ENCODE measurements around the gene PRPF6.

Gene PRPF6

GRCh38 chr20:63945921-63946920 lies 34.7 kb upstream of the PRPF6 start:
- H3K4me3 ChIP-seq (ENCODE audit: low read depth, low read length), result no peak overlapping the region

GRCh38 chr20:63946986-63947637 lies 33.8 kb upstream of the PRPF6 start:
- no peak overlapping the region for H3K4me3 ChIP-seq (ENCODE audit: low read depth, low read length)

- H3K4me3 ChIP-seq (ENCODE audit: low read depth, low read length), result no peak overlapping the region
Measured at GRCh38 chr20:63947638-63948456, 33.1 kb upstream of the PRPF6 start.

DNA sequence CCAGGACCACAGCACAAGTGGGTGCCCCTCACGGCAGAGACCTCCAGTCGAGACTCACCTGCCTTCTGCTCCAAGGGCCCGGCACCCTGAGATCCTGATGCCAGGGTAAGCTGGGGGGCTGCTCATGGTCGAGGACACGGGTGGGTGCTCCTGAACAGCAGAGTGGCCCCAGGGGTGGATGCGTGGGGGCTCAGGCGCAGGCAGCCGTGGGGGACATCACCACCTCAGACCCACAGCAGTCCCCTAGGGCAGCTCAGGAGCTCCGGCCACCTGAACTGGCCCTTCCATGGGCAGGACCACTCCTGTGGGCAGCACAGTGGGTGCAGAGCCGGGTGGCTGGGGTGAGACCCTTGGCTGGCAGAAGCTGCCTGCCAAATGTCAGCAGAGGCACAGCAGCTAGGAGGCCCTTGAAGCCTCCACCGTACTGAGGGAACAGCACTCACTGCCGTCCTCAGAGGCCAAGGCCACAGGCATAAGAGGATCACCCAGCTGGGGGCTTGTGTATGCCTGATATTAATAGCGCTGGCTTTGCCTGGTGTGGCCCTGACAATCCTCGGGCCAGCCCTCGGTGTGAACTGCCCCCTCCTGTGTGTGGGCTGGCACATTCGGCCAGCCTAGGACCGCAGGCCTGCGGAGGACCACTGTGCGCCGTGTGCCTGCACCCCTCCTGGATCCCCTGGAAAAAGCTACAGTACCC lies 30.1 kb upstream of the PRPF6 start:
- no peak overlapping the region for H3K4me3 ChIP-seq (ENCODE audit: low read depth, low read length)

GRCh38 chr20:63951398-63952209 lies 29.3 kb upstream of the PRPF6 start:
- no peak overlapping the region for H3K4me3 ChIP-seq (ENCODE audit: low read depth, low read length)

DNA sequence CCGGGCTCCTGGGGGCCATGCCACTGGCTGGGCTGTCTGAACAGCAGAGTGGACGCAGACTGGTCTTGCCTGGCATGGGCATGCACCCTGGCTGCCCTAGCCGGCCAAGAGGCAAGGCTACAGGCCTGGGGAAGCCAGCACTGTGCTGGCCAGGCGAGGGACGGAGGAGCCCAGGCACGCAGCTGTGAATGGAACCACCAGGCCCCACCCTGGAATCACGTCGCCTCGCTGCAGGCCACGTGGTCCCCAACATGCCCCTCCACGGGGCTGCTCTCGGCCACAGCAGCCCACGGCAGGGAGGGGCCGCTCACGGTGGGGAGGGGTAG lies 28.8 kb upstream of the PRPF6 start:
- no peak overlapping the region for H3K4me3 ChIP-seq (ENCODE audit: low read depth, low read length)

- H3K4me3 ChIP-seq (ENCODE audit: low read depth, low read length), result no peak overlapping the region
Measured at GRCh38 chr20:63952769-63953168, 28.2 kb upstream of the PRPF6 start.

GRCh38 chr20:63953764-63954429 lies 27.0 kb upstream of the PRPF6 start:
- H3K4me3 ChIP-seq (ENCODE audit: low read depth, low read length), result no peak overlapping the region

- peak overlapping the region; percentile 92 for H3K4me3 ChIP-seq (ENCODE audit: low read depth, low read length)
Measured at GRCh38 chr20:63955281-63955826, 25.6 kb upstream of the PRPF6 start.

DNA sequence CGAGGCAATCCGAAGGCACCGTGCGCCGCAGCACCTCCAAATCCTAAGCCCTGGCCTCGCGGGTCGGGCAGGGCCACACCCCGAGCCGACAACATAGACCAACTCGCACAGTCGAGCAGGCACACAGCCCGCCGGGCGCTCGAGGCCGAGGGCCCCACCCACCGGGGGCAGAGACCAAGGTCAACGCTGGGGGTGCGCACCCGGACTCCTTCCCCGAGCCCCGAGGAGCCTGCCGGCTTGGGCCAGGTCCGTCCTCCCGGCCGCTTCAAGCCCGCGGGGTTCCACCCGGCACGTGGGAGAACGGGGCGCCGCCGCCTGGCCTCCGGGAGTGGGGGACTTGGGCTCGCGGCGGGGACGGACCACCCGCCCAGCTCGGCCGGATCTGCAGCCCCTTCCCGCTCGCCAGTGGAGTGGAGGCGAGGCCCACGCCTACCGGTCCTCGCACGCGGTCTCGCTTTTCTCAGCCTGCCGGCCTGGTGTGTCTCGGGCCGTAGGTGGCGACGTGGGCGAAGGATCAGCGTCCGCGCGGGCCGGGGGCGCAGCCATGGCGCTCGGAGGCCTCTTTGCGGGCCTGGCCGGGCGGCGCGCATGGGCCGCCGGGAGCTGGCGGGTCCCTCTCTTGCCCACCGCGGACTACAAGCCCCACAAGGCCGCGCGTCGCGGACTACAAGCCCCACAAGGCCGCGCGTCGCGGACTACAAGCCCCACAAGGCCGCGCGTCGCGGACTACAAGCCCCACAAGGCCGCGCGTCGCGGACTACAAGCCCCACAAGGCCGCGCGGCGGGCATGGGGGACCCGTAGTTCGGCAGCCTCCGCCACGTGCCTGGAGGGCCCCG lies 24.9 kb upstream of the PRPF6 start, which contains the start of gene UCKL1:
Gene UCKL1 (minus strand): TSS at position 590 of the 837 bp plus-strand sequence. CDS start 44 bp downstream, at position 546.
- peak within 1 kb of the TSS; percentile 92 for H3K4me3 ChIP-seq (ENCODE audit: low read depth, low read length)

DNA sequence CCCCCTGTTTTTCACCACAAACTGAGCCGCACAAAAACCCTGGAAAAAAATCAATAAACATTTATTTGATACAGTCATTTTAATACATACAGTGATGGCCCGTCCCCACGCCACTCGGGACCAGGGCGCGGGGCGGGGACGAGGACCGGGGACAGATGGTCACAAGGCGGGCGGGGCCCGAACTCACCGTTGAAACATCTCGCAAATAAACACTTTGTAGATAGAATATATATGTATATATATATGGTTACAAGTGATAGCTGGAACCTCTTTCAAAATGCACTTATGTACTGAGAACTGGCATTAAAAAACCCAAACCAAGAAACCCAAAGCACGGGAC lies 24.3 kb upstream of the PRPF6 start:
- peak overlapping the region; percentile 56 for H3K4me3 ChIP-seq (ENCODE audit: low read depth, low read length)

DNA sequence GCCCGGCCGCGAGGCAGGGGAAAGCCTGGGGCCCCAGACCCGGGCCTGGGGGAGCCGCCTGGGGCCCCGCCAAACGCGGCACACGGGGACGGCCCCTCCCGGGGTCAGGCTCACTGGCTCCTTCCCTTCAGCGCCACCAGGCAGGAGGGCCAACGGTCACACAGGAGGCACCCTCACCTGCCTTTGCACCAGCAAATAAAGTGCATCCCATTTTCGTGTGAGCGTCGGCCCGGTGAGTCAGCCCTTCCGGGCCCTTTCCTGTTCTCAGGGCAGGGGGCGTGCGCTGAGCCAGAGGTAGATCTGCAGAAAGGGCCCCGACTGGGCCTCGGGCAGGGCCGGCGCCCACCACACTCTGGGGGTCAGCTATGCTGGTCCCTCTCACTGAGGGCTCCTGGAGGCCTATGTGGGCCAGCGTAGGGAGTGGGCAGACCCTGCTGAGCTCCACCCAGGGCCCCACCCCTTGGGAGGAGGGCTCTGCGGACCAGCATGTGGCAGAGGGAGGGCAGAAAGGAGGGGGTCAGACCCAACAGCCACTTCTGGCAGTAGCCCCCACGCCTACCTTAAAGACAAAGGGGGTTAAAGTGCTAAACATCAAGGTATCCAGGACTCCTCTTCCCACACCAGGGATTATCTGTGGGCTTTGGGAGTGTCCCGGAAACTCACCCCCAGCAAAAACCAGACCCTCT lies 23.8 kb upstream of the PRPF6 start:
- H3K4me3 ChIP-seq (ENCODE audit: low read depth, low read length), result peak overlapping the region; percentile 56

DNA sequence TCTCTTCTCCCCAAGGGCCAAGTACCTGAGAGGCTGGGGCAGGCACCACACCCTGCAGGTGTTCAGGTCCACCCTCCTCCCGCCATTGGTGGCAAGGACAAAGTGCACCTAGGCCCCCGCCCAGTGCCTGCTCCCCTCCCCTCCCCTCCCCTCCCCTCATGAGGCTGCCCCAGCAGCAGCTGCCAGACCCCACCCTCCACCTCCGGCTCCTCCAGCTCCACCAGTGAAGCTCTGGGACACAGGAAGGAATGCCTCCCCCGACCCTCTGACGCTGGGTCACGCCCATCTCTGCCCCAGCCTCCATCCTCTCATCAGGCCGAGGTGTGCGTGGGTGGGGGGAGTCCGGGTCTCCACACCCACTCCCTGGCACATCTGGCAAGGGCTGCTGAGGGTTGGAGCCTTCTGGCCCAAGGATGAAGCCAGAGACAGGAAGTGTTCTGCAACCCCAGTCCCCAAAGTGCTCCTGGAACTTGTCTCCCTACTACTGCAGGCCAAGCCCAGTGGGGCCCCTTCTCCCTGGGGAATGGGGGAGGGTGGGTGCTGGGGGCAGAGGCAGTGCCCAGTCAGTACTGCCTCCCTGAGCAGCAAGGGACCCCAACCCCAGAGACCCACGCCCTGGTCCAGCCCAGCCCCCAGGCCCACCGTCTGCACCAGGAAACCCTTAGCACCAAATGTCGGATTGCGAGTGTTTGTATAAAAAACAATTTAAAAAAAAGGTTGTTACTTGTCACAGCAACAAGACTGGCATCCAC lies 23.1 kb upstream of the PRPF6 start:
- H3K4me3 ChIP-seq (ENCODE audit: low read depth, low read length), result no peak overlapping the region

GRCh38 chr20:63958471-63958870 lies 22.5 kb upstream of the PRPF6 start:
- H3K4me3 ChIP-seq (ENCODE audit: low read depth, low read length), result no peak overlapping the region

GRCh38 chr20:63958964-63959698 lies 21.8 kb upstream of the PRPF6 start:
- no peak overlapping the region for H3K4me3 ChIP-seq (ENCODE audit: low read depth, low read length)

DNA sequence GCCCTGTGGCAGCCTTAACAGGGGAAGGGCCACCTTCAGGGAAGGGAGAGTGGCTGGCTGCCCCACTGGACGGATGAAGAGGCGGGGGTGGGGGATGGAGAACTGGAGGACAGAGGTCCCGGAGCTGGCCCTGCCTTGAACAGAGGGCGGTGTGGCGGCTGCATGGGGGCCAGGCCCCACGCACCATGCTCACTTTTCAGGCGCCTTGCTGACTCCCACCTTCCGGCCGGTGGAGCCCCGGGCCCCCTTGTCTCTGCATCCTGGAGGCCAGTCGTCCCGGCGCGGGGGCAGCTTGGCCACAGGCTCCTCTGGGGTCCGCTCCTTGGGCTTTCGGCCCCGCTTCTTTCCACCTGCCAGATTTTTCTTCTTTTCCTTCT lies 21.2 kb upstream of the PRPF6 start:
- H3K4me3 ChIP-seq (ENCODE audit: low read depth, low read length), result no peak overlapping the region

Data from iPS-11a (cell line).